ENCODE results near the gene TACC2. TPM values are rescaled to one million over a fixed set of nuclear protein-coding genes. Genes with fewer than 3 reads are reported as not detected.

Gene TACC2
- total RNA-seq, 1 donor, result under 0.01 TPM

- no peak for DNase-seq (ENCODE audit: low read depth in 2 of 3, low spot score in 2 of 3)
These were observed 313.4 kb downstream of the TACC2 start for GRCh38 chr10:122302315-122302714.

- no peak for DNase-seq (ENCODE audit: low read depth in 2 of 3, low spot score in 2 of 3)
These were observed 314.5 kb downstream of the TACC2 start for GRCh38 chr10:122303271-122304053.

Small RNA genes lying within 50 kb of the gene (small RNA-seq; reads per million reads assigned to genes)
- gene RF02219, result not detected

Other genes starting within 250 kb of the TACC2 start
- 15.9 TPM for gene ATE1, start 61.1 kb upstream of the TACC2 start, total RNA-seq
- gene NSMCE4A, start 13.9 kb upstream of the TACC2 start, total RNA-seq, result 29.9 TPM